SK-N-SH treated with all-trans-retinoic acid at 6 μM for 48 hours (cell line): ENCODE data around the gene CHRNB2.

ENCODE experiments used
- ATAC-seq: fragments of 200-7000 bp; cut with Tn5 transposase; 3 replicates; pipeline ENCODE4 v1.9.1; 2020; ENCODE audit warnings: mild to moderate bottlenecking, moderate library complexity
- BACH2 ChIP-seq: fragments of 250-450 bp; sonication (Bioruptor Pico); IDR thresholded peaks from 2 replicates; pipeline ENCODE4 v1.9.0; 2021; ENCODE audit warnings: mild to moderate bottlenecking, borderline replicate concordance
- CSDC2 ChIP-seq: fragments of 250-450 bp; sonication (Bioruptor Pico); IDR thresholded peaks from 2 replicates; pipeline ENCODE4 v1.5.0; 2020; ENCODE audit warnings: mild to moderate bottlenecking, moderate library complexity
- ESRRG ChIP-seq: fragments of 250-450 bp; sonication (Bioruptor Pico); IDR thresholded peaks from 2 replicates; pipeline ENCODE4 v1.6.1; 2021; ENCODE audit warnings: mild to moderate bottlenecking
- ISL1 ChIP-seq: fragments of 250-450 bp; sonication (Bioruptor Pico); IDR thresholded peaks from 2 replicates; pipeline ENCODE4 v2.1.2; 2022; ENCODE audit warnings: mild to moderate bottlenecking, moderate library complexity
- SNAI2 ChIP-seq: fragments of 250-450 bp; sonication (Bioruptor Pico); IDR thresholded peaks from 2 replicates; pipeline ENCODE4 v1.5.0; 2020; ENCODE audit warnings: mild to moderate bottlenecking, moderate library complexity
- TCF4 ChIP-seq: fragments of 250-450 bp; sonication (Bioruptor Pico); IDR thresholded peaks from 2 replicates; pipeline ENCODE4 v1.8.0; 2021; ENCODE audit warnings: mild to moderate bottlenecking, moderate library complexity, borderline replicate concordance
- ZC3H10 ChIP-seq: fragments of 250-450 bp; sonication (Bioruptor Pico); IDR thresholded peaks from 2 replicates; pipeline ENCODE4 v1.5.1; 2021; ENCODE audit warnings: mild to moderate bottlenecking, moderate library complexity
- ZFP30 ChIP-seq: fragments of 450-650 bp; formaldehyde crosslinking; IDR thresholded peaks from 2 replicates; pipeline ENCODE4 v1.5.0; 2022; ENCODE audit warnings: mild to moderate bottlenecking, moderate library complexity
- ZNF565 ChIP-seq: fragments of 450-650 bp; formaldehyde crosslinking; conservative IDR thresholded peaks from 2 replicates; pipeline ENCODE4 v1.5.0; 2020; ENCODE audit warnings: low read depth, mild to moderate bottlenecking, moderate library complexity
- ZNF8 ChIP-seq: fragments of 450-650 bp; formaldehyde crosslinking; IDR thresholded peaks from 2 replicates; pipeline ENCODE4 v1.5.0; 2020; ENCODE audit warnings: mild to moderate bottlenecking, moderate library complexity
- TF ChIP-seq, protein P1 (sequence below): fragments of 250-450 bp; sonication (Bioruptor Pico); IDR thresholded peaks from 2 replicates; pipeline ENCODE4 v1.5.0; 2020; ENCODE audit warnings: mild to moderate bottlenecking, moderate library complexity
- TF ChIP-seq, protein P2 (sequence below): fragments of 250-450 bp; sonication (Bioruptor Pico); IDR thresholded peaks from 2 replicates; pipeline ENCODE4 v1.5.1; 2021; ENCODE audit warnings: mild to moderate bottlenecking, moderate library complexity
- TF ChIP-seq, protein P3 (sequence below): fragments of 250-450 bp; sonication (Bioruptor Pico); IDR thresholded peaks from 2 replicates; pipeline ENCODE4 v1.8.0; 2021; ENCODE audit warnings: low read depth, mild to moderate bottlenecking, moderate library complexity, borderline replicate concordance
- TF ChIP-seq, protein P4 (sequence below): fragments of 250-450 bp; sonication (Bioruptor Pico); IDR thresholded peaks from 2 replicates; pipeline ENCODE4 v1.5.1; 2020; ENCODE audit warnings: low read depth, mild to moderate bottlenecking, moderate library complexity

The CHRNB2 gene

DNA sequence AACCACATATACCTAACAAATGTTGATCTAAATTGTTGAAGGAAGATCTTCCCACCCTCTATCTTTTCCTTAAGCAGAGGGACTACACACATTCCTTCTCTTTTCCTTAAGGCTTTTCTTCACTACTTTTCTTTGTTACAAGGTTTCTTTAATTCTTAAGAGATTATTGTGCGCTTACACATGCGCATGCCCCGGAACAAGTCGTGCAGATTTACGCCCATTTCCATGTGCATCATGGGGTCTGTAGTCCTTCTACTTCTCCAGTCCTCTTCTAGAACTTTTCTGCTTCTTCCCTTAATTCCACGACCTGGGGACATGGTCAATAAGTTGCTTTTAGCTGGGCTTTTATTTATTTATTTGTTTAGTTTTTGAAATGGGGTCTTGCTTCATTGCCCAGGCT, 1.7 kb upstream of the CHRNB2 start:
- TF ChIP-seq ZC3H10 (CRISPR knock-in tag): no peak
- TF ChIP-seq, protein P1, sequence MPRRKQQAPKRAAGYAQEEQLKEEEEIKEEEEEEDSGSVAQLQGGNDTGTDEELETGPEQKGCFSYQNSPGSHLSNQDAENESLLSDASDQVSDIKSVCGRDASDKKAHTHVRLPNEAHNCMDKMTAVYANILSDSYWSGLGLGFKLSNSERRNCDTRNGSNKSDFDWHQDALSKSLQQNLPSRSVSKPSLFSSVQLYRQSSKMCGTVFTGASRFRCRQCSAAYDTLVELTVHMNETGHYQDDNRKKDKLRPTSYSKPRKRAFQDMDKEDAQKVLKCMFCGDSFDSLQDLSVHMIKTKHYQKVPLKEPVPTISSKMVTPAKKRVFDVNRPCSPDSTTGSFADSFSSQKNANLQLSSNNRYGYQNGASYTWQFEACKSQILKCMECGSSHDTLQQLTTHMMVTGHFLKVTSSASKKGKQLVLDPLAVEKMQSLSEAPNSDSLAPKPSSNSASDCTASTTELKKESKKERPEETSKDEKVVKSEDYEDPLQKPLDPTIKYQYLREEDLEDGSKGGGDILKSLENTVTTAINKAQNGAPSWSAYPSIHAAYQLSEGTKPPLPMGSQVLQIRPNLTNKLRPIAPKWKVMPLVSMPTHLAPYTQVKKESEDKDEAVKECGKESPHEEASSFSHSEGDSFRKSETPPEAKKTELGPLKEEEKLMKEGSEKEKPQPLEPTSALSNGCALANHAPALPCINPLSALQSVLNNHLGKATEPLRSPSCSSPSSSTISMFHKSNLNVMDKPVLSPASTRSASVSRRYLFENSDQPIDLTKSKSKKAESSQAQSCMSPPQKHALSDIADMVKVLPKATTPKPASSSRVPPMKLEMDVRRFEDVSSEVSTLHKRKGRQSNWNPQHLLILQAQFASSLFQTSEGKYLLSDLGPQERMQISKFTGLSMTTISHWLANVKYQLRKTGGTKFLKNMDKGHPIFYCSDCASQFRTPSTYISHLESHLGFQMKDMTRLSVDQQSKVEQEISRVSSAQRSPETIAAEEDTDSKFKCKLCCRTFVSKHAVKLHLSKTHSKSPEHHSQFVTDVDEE (CRISPR knock-in tag): no peak
- no peak for TF ChIP-seq BACH2 (CRISPR knock-in tag)
- TF ChIP-seq, protein P2, sequence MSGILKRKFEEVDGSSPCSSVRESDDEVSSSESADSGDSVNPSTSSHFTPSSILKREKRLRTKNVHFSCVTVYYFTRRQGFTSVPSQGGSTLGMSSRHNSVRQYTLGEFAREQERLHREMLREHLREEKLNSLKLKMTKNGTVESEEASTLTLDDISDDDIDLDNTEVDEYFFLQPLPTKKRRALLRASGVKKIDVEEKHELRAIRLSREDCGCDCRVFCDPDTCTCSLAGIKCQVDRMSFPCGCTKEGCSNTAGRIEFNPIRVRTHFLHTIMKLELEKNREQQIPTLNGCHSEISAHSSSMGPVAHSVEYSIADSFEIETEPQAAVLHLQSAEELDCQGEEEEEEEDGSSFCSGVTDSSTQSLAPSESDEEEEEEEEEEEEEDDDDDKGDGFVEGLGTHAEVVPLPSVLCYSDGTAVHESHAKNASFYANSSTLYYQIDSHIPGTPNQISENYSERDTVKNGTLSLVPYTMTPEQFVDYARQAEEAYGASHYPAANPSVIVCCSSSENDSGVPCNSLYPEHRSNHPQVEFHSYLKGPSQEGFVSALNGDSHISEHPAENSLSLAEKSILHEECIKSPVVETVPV (CRISPR knock-in tag): no peak
- no peak for TF ChIP-seq CSDC2 (CRISPR knock-in tag)
- TF ChIP-seq, protein P3, sequence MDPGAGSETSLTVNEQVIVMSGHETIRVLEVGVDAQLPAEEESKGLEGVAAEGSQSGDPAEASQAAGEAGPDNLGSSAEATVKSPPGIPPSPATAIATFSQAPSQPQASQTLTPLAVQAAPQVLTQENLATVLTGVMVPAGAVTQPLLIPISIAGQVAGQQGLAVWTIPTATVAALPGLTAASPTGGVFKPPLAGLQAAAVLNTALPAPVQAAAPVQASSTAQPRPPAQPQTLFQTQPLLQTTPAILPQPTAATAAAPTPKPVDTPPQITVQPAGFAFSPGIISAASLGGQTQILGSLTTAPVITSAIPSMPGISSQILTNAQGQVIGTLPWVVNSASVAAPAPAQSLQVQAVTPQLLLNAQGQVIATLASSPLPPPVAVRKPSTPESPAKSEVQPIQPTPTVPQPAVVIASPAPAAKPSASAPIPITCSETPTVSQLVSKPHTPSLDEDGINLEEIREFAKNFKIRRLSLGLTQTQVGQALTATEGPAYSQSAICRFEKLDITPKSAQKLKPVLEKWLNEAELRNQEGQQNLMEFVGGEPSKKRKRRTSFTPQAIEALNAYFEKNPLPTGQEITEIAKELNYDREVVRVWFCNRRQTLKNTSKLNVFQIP (CRISPR knock-in tag): no peak
- TF ChIP-seq ZNF8 (CRISPR knock-in tag): no peak
- no peak for ATAC-seq

DNA sequence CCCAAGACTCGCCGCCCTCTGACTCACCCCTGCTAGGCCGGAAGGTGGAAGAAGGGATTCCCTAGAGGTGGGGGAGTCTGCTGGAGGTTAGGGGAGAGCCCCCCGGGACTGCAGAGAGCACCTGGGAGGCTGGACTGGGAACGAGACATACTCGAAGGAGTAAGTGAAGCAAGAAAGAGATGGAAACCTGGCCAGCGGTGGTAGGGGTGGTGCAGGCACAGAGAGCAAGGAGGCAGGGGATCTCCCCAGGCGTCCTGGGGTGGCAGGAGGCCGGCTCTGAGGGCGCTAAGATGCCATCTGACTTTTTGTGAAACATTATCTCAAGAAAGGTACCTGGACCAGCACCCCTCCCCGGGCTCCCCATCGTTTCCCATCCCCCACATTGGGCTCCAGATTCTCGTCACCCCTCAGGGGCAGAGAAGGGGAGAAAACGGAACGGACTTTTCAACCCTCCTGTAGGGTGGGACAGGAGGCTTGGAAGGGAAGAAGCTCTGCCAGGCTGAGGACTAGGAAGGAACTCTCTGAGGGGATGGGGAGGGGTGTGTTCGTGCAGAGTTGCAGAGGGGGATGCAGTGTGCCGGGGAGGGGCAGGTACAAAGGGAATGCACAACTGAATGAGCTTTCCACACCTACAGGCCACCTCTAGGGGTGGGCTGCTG, 708 bp downstream of the CHRNB2 start:
- no peak for TF ChIP-seq CSDC2 (CRISPR knock-in tag)
- TF ChIP-seq, protein P1 (CRISPR knock-in tag): no peak
- no peak for TF ChIP-seq ZNF565 (CRISPR knock-in tag)
- TF ChIP-seq ZFP30 (CRISPR knock-in tag): no peak
- TF ChIP-seq, protein P4, sequence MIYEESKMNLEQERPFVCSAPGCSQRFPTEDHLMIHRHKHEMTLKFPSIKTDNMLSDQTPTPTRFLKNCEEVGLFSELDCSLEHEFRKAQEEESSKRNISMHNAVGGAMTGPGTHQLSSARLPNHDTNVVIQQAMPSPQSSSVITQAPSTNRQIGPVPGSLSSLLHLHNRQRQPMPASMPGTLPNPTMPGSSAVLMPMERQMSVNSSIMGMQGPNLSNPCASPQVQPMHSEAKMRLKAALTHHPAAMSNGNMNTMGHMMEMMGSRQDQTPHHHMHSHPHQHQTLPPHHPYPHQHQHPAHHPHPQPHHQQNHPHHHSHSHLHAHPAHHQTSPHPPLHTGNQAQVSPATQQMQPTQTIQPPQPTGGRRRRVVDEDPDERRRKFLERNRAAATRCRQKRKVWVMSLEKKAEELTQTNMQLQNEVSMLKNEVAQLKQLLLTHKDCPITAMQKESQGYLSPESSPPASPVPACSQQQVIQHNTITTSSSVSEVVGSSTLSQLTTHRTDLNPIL (CRISPR knock-in tag): no peak
- TF ChIP-seq ESRRG: no peak
- no peak for TF ChIP-seq TCF4 (CRISPR knock-in tag)
- TF ChIP-seq ZC3H10 (CRISPR knock-in tag): no peak
- TF ChIP-seq, all 23 proteins: peak for 0
- ATAC-seq: peak; percentile 15

DNA sequence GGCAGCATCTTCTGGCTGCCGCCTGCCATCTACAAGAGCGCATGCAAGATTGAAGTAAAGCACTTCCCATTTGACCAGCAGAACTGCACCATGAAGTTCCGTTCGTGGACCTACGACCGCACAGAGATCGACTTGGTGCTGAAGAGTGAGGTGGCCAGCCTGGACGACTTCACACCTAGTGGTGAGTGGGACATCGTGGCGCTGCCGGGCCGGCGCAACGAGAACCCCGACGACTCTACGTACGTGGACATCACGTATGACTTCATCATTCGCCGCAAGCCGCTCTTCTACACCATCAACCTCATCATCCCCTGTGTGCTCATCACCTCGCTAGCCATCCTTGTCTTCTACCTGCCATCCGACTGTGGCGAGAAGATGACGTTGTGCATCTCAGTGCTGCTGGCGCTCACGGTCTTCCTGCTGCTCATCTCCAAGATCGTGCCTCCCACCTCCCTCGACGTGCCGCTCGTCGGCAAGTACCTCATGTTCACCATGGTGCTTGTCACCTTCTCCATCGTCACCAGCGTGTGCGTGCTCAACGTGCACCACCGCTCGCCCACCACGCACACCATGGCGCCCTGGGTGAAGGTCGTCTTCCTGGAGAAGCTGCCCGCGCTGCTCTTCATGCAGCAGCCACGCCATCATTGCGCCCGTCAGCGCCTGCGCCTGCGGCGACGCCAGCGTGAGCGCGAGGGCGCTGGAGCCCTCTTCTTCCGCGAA, 3.8 kb downstream of the CHRNB2 start:
- no peak for TF ChIP-seq SNAI2 (CRISPR knock-in tag)
- TF ChIP-seq, protein P2 (CRISPR knock-in tag): no peak
- TF ChIP-seq, protein P3 (CRISPR knock-in tag): no peak
- TF ChIP-seq ESRRG: no peak
- no peak for TF ChIP-seq ZNF8 (CRISPR knock-in tag)
- no peak for TF ChIP-seq CSDC2 (CRISPR knock-in tag)
- TF ChIP-seq, protein P4 (CRISPR knock-in tag): no peak
- TF ChIP-seq ISL1 (CRISPR knock-in tag): no peak
- no peak for ATAC-seq
